AG09309 (cell line): ENCODE data around the gene CCDC122.
A peak's percentile ranks its signal among the peaks of the same experiment; 100 is the strongest.

Experiments used
- DNase-seq: peaks from one replicate; pipeline ENCODE4 v3.0.0-alpha.2; 2010; ENCODE audit warnings: low read depth
- H3K4me3 ChIP-seq: 2 replicates; pipeline ENCODE4 v1.5.1; 2011; ENCODE audit warnings: mild to moderate bottlenecking, low read depth, low read length, moderate library complexity; ENCODE audit not compliant: control insufficient read depth
- TF ChIP-seq, protein P1 (sequence below): IDR thresholded peaks from 2 replicates; pipeline ENCODE4 v1.5.1; 2011; ENCODE audit warnings: mild to moderate bottlenecking, low read depth, low read length, inconsistent platforms; ENCODE audit not compliant: insufficient read depth, control insufficient read depth; ENCODE audit errors: missing control alignments

Gene CCDC122

DNA sequence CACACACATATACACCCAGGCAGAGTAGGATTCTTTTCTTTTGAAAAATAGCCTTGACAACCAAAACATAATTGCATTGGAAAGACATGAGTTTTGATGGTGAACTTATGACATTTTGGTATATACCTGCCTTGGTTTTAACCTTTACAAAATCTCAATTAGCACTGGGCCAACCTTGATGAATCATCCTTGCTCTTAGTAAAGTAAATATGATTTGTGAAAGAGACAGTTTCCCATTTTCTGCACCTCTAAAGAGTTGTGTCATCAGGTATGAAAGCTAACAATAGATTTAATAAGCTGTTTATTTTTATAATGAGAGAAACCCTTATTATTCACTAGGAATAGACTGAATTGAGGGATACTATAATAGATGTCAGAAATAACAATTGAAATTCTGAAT is 77.0 kb downstream of the CCDC122 start:
- no peak overlapping the region for H3K4me3 ChIP-seq
- TF ChIP-seq, protein P1, sequence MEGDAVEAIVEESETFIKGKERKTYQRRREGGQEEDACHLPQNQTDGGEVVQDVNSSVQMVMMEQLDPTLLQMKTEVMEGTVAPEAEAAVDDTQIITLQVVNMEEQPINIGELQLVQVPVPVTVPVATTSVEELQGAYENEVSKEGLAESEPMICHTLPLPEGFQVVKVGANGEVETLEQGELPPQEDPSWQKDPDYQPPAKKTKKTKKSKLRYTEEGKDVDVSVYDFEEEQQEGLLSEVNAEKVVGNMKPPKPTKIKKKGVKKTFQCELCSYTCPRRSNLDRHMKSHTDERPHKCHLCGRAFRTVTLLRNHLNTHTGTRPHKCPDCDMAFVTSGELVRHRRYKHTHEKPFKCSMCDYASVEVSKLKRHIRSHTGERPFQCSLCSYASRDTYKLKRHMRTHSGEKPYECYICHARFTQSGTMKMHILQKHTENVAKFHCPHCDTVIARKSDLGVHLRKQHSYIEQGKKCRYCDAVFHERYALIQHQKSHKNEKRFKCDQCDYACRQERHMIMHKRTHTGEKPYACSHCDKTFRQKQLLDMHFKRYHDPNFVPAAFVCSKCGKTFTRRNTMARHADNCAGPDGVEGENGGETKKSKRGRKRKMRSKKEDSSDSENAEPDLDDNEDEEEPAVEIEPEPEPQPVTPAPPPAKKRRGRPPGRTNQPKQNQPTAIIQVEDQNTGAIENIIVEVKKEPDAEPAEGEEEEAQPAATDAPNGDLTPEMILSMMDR = no peak
- DNase-seq = no peak

DNA sequence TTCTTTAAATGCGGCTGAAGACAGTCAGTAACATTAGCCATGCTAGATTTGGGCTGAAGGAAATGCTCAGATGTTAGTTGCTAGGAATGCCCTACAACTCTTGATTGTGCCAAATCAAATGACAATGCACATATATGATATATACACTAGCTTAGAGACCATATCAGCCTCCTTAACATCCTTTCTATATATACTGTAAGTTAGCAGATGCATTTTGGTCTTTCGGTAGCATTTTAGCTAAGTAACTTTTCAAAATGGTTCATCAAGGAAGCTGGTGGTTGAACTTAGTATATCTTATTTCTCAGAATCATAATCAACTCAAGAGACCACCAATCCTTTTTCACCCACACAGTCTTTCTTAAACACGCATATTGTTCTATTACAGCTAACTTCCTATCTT is 78.7 kb downstream of the CCDC122 start:
- DNase-seq = no peak

DNA sequence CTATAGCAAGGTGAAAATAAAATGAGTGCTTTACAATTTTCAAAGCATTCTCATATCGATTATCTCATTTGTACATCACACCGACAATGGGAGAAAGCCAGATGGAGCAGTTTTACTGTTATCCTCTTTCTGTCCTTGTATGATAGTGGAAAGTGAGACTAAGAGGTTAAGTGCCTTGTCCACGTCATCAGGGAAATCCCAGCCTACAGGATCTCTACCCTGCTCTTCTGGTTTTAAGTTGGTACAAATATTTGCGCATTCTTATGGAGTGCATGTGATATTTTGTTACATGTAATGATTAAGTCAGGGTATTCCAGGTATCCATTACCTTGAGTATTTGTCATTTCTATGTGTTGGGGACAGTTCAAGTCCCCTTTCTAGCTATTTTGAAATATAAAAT is 80.3 kb downstream of the CCDC122 start:
- TF ChIP-seq, protein P1 = no peak
- DNase-seq = no peak
- no peak overlapping the region for H3K4me3 ChIP-seq

More for the DNA sequence above, 78.7 kb downstream of the CCDC122 start:
- TF ChIP-seq, protein P1 = no peak
- no peak overlapping the region for H3K4me3 ChIP-seq

DNA sequence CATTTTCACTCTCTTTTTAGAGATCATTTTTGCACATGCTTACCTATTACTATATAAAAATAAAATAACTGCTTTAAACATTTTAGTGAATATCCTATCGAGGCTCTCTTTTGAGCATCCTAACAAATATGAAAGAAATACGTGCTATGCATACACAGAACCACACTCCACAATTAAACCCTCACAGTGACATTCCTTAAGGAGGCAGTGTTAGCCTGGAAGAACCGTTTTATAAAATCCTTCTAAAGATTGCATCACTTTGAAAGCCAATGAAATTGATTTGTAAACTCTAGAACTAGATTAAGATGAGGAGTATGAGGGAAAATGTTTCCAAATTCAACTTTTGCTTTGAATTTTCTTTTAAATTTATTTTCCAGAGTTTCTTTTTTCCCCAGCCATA is 81.7 kb downstream of the CCDC122 start:
- H3K4me3 ChIP-seq = no peak overlapping the region
- no peak for DNase-seq
- TF ChIP-seq, protein P1 = peak; percentile 29

DNA sequence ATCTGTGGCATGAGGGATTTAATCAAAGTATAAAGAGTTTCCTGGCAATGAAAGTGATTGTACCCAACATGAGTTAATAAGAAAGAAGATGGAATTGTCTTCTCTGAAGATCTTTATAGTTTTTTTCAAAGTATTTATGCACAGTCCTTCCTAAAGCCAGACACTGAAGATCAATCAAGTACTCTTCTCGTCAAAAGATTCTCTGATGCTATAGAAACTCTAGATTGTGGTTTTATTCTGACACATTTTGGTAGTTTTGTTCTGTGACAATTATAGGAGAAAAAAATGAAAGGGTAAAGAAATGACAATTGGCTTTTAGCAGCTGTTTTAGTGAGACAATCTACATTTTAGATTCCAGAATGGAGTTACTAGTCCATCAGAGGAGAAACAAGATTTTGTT is 82.4 kb downstream of the CCDC122 start:
- DNase-seq = no peak
- TF ChIP-seq, protein P1 = no peak
- no peak overlapping the region for H3K4me3 ChIP-seq

DNA sequence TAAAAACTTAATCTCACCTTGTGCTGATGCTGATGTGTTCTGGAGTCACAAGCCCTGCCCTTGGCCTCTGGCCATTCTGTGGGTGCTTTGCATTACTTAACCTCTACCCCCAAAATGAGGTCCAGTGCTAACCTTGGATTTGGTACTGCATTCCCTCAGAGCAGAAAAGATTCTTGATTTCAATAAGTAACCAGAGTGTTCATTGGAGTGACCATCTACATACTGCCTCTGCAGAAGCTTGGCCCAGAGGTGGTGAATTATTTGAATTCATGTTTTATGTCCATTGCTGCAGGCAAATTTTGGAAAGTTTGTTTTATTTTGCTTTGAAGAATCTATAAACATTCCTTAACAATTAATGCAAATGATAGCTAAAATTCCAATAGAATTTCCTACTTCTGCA is 85.1 kb downstream of the CCDC122 start:
- TF ChIP-seq, protein P1 = no peak
- no peak for DNase-seq
- H3K4me3 ChIP-seq = no peak overlapping the region
